GM12891 (cell line): Measurements from ENCODE around the gene AP3S2.

Experiments used
- POLR2A ChIP-seq: IDR thresholded peaks from 2 replicates; pipeline ENCODE4 v1.6.1; 2011; ENCODE audit warnings: low read depth, low read length, control low read depth
- SPI1 ChIP-seq: IDR thresholded peaks from 2 replicates; pipeline ENCODE4 v1.6.1; 2011; ENCODE audit warnings: low read depth, low read length, control low read depth
- TAF1 ChIP-seq: IDR thresholded peaks from 2 replicates; pipeline ENCODE4 v1.6.1; 2011; ENCODE audit warnings: low read depth, low read length, control low read depth

DNA sequence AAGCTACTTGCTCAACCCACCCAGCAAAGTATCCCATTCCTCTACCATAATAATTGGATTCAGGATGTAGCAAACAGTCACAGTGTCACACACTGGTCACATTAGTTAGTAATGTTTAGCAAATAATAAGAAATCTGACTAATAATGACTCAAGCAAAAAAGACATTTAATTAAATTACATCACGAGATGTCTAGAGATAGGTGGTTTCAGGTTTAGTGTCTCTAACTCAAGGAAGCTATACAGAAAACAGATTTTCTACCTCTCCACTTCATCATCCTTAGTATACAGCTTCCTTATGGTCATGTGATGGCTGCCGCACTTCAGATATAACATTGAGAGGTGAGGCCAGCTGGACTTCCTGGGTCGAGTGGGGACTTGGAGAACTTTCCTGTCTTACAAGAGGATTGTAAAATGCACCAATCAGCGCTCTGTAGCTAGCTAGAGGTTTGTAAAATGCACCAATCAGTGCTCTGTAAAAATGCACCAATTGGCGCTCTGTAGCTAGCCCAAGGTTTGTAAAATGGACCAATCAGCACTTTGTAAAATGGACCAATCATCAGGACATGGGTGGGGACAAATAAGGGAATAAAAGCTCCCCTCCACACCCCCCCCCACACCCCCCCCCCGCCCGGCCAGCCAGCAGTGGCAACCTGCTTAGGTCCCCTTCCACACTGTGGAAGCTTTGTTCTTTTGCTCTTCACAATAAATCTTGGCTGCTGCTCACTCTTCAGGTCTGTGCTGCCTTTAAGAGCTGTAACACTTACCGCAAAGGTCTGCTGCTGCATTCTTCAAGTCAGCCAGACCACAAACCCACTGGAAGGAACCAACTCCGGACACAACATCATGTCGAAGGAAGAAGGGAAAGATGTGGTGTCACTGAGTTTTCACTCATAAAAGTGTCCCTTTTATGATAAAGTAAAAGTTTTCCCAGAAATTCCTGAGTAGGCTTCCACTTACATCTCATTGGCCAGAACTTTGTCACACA is 43.9 kb upstream of the AP3S2 start:
- no peak for TF ChIP-seq SPI1
- no peak for TF ChIP-seq POLR2A
- no peak for TF ChIP-seq TAF1
